BLaER1 (cell line): ENCODE data around the gene IL1RAPL1.
A peak's percentile ranks its signal among the peaks of the same experiment; 100 is the strongest.

Source experiments
- H3K27ac ChIP-seq: shearing (Covaris generic); formaldehyde crosslinking; 2 replicates; pipeline ENCODE4 v1.8.1; 2022
- H3K27me3 ChIP-seq: shearing (Covaris generic); formaldehyde crosslinking; 2 replicates; pipeline ENCODE4 v1.8.1; 2022
- H3K36me3 ChIP-seq: shearing (Covaris generic); formaldehyde crosslinking; 2 replicates; pipeline ENCODE4 v1.8.1; 2022
- H3K4me1 ChIP-seq: shearing (Covaris generic); formaldehyde crosslinking; 2 replicates; pipeline ENCODE4 v1.8.1; 2022
- H3K4me2 ChIP-seq: shearing (Covaris generic); formaldehyde crosslinking; 2 replicates; pipeline ENCODE4 v1.8.1; 2022
- H3K4me3 ChIP-seq: shearing (Covaris generic); formaldehyde crosslinking; 2 replicates; pipeline ENCODE4 v1.8.1; 2022
- H3K9ac ChIP-seq: shearing (Covaris generic); formaldehyde crosslinking; 2 replicates; pipeline ENCODE4 v1.8.1; 2022
- H3K9me3 ChIP-seq: shearing (Covaris generic); formaldehyde crosslinking; 2 replicates; pipeline ENCODE4 v1.8.1; 2022
- H4K20me1 ChIP-seq: shearing (Covaris generic); formaldehyde crosslinking; 2 replicates; pipeline ENCODE4 v1.8.1; 2022
- Cebpa-rat ChIP-seq: shearing (Covaris generic); IDR thresholded peaks from 2 replicates; pipeline ENCODE4 v1.8.1; 2022

Gene IL1RAPL1

DNA sequence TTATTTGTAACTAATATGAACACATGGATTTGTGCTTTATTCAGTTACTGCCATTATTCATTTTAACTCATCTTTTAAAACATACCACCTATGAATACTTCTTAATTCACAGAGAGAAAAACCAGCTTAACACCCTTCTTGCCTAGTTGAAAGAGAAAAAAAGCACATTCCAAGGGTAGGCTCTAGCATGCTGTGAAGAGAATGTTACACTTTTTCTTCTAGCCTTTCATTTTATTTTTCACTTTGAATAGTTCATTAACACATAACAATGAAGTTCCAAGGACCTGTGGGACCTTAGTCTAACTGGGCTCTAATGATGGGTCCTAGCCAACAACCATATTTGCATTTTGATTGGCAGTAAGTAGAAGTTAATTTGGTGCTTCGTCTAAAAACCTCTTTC is 1348.2 kb downstream of the IL1RAPL1 start:
- H3K27ac ChIP-seq = no peak overlapping the region
- no peak overlapping the region for H3K4me2 ChIP-seq
- no peaks in the 10 kb centered on the region for H3K9me3 ChIP-seq
- no peak overlapping the region for H3K9ac ChIP-seq
- H4K20me1 ChIP-seq = no peaks in the 10 kb centered on the region
- H3K36me3 ChIP-seq = no peaks in the 10 kb centered on the region
- H3K4me3 ChIP-seq = no peak overlapping the region
- H3K4me1 ChIP-seq = no peaks in the 10 kb centered on the region
- no peaks in the 10 kb centered on the region for H3K27me3 ChIP-seq
- TF ChIP-seq Cebpa-rat = no peak

DNA sequence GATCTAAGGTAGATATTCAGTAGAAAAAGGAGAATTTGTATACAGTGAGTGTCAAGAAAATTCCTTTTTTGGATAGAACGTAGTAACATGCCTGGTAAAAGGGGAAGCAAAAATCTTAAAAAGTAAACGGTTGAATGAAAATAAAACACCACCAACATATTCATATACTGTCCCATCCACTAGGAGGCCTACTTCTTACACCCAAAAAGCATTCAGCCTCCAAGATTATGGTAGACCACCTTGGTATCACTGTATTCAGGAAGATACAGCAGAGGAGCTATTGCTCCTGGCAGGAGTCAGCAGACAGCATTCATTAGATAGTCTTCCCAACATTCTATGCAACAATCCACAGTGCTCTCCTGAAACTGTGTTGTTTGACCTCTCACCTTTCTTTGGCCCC is 1353.5 kb downstream of the IL1RAPL1 start:
- H3K27me3 ChIP-seq = no peaks in the 10 kb centered on the region

DNA sequence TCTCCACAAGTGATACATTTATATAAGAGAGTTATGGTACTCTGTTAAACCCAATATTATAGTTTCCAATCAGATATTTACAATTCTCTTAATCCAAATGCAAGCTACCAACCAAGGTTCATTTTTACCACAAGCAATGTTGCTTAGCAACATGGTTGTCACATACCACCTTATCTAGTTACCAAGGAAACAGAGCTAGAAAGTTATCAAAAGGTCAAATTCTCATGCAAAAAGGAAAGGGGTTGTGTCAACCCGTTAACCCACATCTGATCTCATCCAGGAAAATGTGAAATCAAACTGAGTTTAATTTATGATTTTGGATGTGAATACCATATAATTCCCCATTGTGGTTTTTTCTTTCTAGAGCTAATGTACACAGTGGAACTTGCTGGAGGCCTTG is 1354.0 kb downstream of the IL1RAPL1 start:
- Histone ChIP-seq H3K4me1 (no peaks in the 10 kb centered on the region), H3K36me3 (no peaks in the 10 kb centered on the region), H3K27ac (no peak overlapping the region), H3K4me2 (no peak overlapping the region), H3K9me3 (no peaks in the 10 kb centered on the region), H3K4me3 (no peak overlapping the region), H3K27me3 (no peaks in the 10 kb centered on the region), H3K9ac (no peak overlapping the region), H4K20me1 (no peaks in the 10 kb centered on the region)
- no peak for TF ChIP-seq Cebpa-rat

More for the DNA sequence above, 1353.5 kb downstream of the IL1RAPL1 start:
- H3K27ac ChIP-seq = no peak overlapping the region
- no peak overlapping the region for H3K4me3 ChIP-seq
- H3K9me3 ChIP-seq = no peaks in the 10 kb centered on the region
- no peak overlapping the region for H3K4me2 ChIP-seq
- H3K9ac ChIP-seq = no peak overlapping the region
- no peak for TF ChIP-seq Cebpa-rat
- H3K4me1 ChIP-seq = no peaks in the 10 kb centered on the region
- H4K20me1 ChIP-seq = no peaks in the 10 kb centered on the region
- H3K36me3 ChIP-seq = no peaks in the 10 kb centered on the region

DNA sequence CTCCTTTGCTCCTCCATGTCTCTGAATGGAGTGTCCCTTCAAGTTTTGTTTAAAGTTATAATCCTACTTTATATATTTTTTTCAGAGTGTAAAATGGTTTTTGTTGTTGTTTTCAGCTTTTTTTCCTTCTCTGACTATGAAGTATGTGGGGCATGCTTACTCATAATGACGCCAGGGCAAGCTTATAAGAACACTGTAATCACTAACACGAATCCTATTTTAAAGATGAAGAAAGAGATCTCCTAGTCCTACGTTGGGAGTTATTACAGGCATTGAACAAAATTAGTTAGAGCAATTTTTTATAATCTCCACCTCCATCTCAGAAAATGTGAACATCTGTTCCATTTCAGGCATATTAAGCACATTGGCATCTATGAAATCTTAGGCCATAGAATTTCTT is 1360.0 kb downstream of the IL1RAPL1 start:
- Histone ChIP-seq H3K4me1 (no peaks in the 10 kb centered on the region), H3K9ac (no peak overlapping the region), H3K27me3 (no peaks in the 10 kb centered on the region), H3K4me3 (no peak overlapping the region), H3K9me3 (no peaks in the 10 kb centered on the region), H3K27ac (no peak overlapping the region), H3K36me3 (no peaks in the 10 kb centered on the region), H3K4me2 (no peak overlapping the region), H4K20me1 (no peaks in the 10 kb centered on the region)
- TF ChIP-seq Cebpa-rat = no peak

DNA sequence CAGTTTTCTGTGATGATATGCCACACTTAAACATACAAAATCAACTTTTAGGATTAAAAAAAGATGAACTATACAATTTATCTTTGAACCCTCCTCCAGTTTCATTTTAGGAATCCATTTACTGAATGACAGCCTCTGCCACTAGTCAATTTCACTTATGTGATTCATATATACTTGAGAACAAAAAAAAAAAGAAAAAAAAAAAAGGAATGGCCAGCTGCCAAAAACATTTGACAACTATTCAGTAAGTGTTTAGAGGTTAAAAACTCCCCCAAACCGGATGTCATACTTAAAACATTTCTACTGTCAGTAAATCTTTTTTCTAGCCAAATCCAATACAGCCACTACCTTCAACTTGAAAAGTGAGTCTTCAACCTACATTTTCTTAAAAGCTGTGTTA is 1361.4 kb downstream of the IL1RAPL1 start:
- Histone ChIP-seq H4K20me1 (no peaks in the 10 kb centered on the region), H3K9me3 (no peaks in the 10 kb centered on the region), H3K4me3 (no peak overlapping the region), H3K4me2 (no peak overlapping the region), H3K27me3 (no peaks in the 10 kb centered on the region), H3K27ac (no peak overlapping the region), H3K36me3 (no peaks in the 10 kb centered on the region), H3K4me1 (no peaks in the 10 kb centered on the region), H3K9ac (no peak overlapping the region)
- TF ChIP-seq Cebpa-rat = no peak

DNA sequence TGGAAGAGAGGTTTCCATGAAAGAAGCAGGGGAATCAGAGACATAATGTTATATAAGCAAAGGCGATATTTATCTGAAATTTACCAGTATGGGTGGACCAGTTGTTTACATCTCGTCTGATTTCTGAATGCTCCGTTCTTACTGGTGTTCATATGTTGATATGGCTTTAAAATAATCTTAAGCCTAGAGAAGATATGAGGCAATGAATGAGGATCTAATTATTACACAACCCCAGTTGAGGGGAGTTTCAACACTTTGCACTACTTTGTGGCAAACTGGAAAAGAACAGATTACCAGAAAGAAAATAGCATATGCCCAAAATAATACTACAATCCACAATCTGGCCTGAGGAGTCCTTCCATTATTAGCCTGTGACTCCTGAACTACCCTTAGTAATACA is 1364.8 kb downstream of the IL1RAPL1 start:
- H3K36me3 ChIP-seq = no peaks in the 10 kb centered on the region
- no peak for TF ChIP-seq Cebpa-rat
- no peaks in the 10 kb centered on the region for H3K27me3 ChIP-seq
- H3K9me3 ChIP-seq = no peaks in the 10 kb centered on the region
- no peak overlapping the region for H3K9ac ChIP-seq
- peaks cover 5% of the 10 kb centered on the region for H3K4me1 ChIP-seq
- no peak overlapping the region for H3K4me2 ChIP-seq
- no peaks in the 10 kb centered on the region for H4K20me1 ChIP-seq
- no peak overlapping the region for H3K4me3 ChIP-seq
- H3K27ac ChIP-seq = no peak overlapping the region

DNA sequence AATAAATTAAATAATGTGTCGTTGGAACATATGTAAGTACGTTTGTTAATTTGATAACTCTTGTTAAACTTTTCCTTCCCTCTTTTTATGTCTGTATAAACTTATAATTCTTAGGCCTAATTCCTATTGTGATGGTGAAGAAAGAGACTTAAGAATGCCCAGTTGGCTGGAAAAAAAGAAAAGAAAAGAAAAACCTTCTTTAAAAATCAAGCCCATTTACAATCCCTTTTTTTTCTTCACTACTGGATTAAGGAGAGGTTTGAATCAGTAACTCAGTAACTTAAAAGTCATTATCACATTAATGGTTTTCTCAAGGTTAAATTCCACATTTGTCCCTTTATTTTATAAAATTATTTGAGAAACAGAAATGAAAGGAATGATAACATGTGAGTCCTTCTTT is 1374.8 kb downstream of the IL1RAPL1 start:
- no peak for TF ChIP-seq Cebpa-rat
- H3K9ac ChIP-seq = no peak overlapping the region

DNA sequence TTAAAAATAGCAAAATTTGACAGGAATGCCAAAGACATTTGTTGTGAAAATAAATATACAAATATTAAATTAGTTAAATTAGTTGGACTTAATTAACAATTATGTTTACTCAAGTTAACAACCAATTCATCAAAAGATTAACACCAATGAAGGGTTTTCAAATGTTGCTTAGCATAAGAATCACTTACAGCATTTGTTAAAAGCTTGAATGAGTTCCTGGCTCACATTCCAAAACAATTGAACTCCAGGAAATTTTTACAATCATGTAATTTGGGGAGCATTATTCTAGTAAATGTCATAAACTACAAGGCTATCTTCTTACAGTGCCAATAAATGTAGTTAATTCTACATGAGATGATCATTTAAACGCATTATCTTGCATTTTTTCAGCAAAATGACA is 1378.4 kb downstream of the IL1RAPL1 start:
- Histone ChIP-seq H3K36me3 (no peaks in the 10 kb centered on the region), H4K20me1 (no peaks in the 10 kb centered on the region), H3K9me3 (no peaks in the 10 kb centered on the region), H3K4me2 (no peak overlapping the region), H3K4me3 (no peak overlapping the region), H3K27ac (no peak overlapping the region), H3K9ac (no peak overlapping the region), H3K27me3 (no peaks in the 10 kb centered on the region), H3K4me1 (0 out of 2 replicates have a peak, but pooled peaks cover 7% of the 10 kb centered on the region)
- TF ChIP-seq Cebpa-rat = no peak

More for the DNA sequence above, 1374.8 kb downstream of the IL1RAPL1 start:
- Histone ChIP-seq H3K27ac (no peak overlapping the region), H3K4me2 (no peak overlapping the region), H3K4me1 (peaks cover 13% of the 10 kb centered on the region; the same call in 1 of the 2 replicates), H4K20me1 (no peaks in the 10 kb centered on the region), H3K27me3 (no peaks in the 10 kb centered on the region), H3K9me3 (no peaks in the 10 kb centered on the region), H3K36me3 (no peaks in the 10 kb centered on the region), H3K4me3 (no peak overlapping the region)

DNA sequence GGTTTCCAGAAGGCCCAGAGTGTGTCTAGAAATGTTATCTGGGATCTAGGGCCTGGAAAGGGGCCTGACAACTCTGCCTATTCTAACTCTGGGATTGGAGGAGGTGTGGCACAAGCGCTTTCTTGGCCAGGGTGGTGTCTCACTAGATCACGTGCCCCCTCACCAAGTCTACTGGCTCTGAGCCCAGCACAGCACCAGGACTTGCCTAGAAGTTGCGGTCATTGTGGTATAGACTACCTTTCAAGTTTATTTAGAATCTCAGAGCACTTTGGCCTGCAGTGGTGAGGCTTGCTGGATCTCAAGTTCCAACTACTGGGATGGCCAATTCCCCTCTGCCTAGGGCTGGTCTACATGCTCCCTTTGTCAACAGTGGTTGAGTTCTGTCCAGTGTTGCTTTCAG is 1404.8 kb downstream of the IL1RAPL1 start:
- no peak overlapping the region for H3K27ac ChIP-seq
- no peak overlapping the region for H3K9ac ChIP-seq
- H3K36me3 ChIP-seq = no peaks in the 10 kb centered on the region
- no peaks in the 10 kb centered on the region for H4K20me1 ChIP-seq
- H3K4me1 ChIP-seq = no peaks in the 10 kb centered on the region
- H3K9me3 ChIP-seq = 0 out of 2 replicates have a peak, but pooled peaks cover 6% of the 10 kb centered on the region
- H3K27me3 ChIP-seq = no peaks in the 10 kb centered on the region
- H3K4me2 ChIP-seq = no peak overlapping the region
- H3K4me3 ChIP-seq = no peak overlapping the region
- no peak for TF ChIP-seq Cebpa-rat

DNA sequence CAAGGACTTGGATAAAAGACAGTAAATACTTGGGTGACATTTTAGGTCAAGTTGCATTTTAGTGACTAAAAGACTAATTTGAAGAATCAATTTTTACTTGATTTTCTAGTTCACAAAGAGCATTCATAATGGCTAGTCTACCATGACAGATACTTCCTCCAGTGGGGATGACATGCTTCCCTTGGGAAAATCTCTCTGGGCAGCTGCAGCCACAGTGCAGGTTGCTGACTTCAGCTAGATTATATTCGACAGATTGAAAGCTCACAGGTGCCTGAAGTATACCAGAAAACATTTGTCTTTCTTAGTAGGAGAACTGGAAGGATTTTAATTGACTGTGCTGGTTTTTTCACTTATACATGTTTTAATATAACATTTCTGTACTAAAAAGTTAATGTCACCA is 1418.6 kb downstream of the IL1RAPL1 start:
- Histone ChIP-seq H3K9ac (no peak overlapping the region), H3K9me3 (peaks cover 26% of the 10 kb centered on the region), H3K4me3 (no peak overlapping the region), H3K27ac (peak overlapping the region; percentile 76; the same call in 1 of the 2 replicates), H3K4me1 (peaks cover 60% of the 10 kb centered on the region), H3K27me3 (no peaks in the 10 kb centered on the region), H3K36me3 (no peaks in the 10 kb centered on the region), H4K20me1 (no peaks in the 10 kb centered on the region), H3K4me2 (peak overlapping the region; percentile 70)
- no peak for TF ChIP-seq Cebpa-rat
